Esophagus squamous epithelium (tissue), 4 donors: Measurements from ENCODE around the gene TTYH3.
"Not testable (repeated sequence)": the region's sequence is repeated elsewhere in the genome, so short reads cannot be mapped to it uniquely, and the experiment has no call there.

ENCODE experiments used
- CTCF ChIP-seq, 6 experiments: fragments of 450-650 bp in 4 of 6; fragments of 200-600 bp in 2 of 6; sonication (generic) in 2 of 6; IDR thresholded peaks; one replicate each; pipeline ENCODE4 v1.5.1; 2016 to 2019; ENCODE audit warnings: antibody characterized with exemption in 6 of 6, mild to moderate bottlenecking in 4 of 6, moderate library complexity in 4 of 6
- POLR2A ChIP-seq, 4 donors: fragments of 450-650 bp; IDR thresholded peaks; one replicate each; pipeline ENCODE4 v1.6.1; 2017; ENCODE audit warnings: antibody characterized with exemption in 4 of 4, mild to moderate bottlenecking in 4 of 4, moderate library complexity in 3 of 4

- not testable (repeated sequence) for TF ChIP-seq CTCF, POLR2A (IDR thresholded peaks at IDR 0.05)
Measured at GRCh38 chr7:2589941-2590340, 41.8 kb upstream of the TTYH3 start.
